ENCODE measurements around the gene RAC3.

Gene RAC3

GRCh38 chr17:82079001-82079677 is 47.7 kb downstream of the RAC3 start:
- no peak for DNase-seq

GRCh38 chr17:82080048-82080788 is 48.7 kb downstream of the RAC3 start:
- DNase-seq: no peak

- no peak for DNase-seq
Observed at GRCh38 chr17:82080789-82081464, 49.4 kb downstream of the RAC3 start.

DNA sequence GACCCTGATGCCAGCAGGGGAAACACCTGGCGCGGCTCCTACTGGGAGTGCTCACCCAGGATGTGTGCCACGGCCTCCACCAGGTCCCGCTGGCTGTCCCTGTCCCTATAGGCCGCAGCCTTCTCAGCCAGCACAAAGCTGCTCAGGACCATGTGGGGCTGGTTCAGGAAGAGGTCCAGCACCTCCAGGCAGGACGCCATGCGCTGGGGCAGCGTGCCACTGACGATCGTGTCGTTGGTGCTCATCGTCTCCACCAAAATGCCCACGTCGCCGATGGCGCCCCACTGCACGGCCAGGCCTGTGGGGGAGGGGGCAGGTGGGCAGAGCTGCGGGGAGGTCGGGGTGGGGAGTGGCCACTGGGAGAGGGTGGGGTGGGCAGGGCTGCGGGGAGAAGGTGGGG is 50.1 kb downstream of the RAC3 start:
- DNase-seq: no peak

DNA sequence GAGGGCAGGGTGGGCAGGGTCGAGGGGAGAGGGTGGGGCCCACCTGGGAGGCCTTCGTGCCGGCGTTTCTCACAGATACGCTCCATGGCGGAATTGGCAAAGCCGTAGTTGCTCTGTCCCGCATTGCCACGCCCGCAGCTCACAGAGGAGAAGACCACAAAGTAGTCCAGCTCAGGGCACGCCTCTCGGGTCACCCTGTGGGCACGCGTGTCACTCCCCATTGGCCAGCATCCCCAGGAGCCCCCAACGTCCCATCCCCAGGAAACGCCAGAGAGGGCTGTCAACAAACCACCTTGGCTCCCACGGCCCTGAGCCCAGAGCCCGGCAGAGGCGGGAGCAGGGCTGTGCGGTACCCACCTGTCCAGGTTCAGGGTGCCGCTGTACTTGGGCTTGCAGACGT is 50.5 kb downstream of the RAC3 start:
- DNase-seq: no peak

GRCh38 chr17:82082456-82082855 is 51.0 kb downstream of the RAC3 start:
- no peak for DNase-seq

- DNase-seq: no peak
Observed at GRCh38 chr17:82083009-82083408, 51.5 kb downstream of the RAC3 start.
